RWPE1 (cell line): ENCODE results near the gene COL9A3.
"Not testable (repeated sequence)": the region's sequence is repeated elsewhere in the genome, so short reads cannot be mapped to it uniquely, and the experiment has no call there.

Source experiments
- CTCF ChIA-PET: fragments of 350-600 bp; sonication (Branson Sonifier 250); formaldehyde crosslinking; extraction: SDS; loops from one replicate; lab custom pipeline; 2021; lab: Yijun Ruan, JAX
- POLR2A ChIA-PET: fragments of 400-600 bp; formaldehyde crosslinking; extraction: SDS; loops from one replicate; lab custom pipeline; 2020; ENCODE audit warnings: antibody characterized with exemption; ENCODE audit not compliant: low non-redundant PET; lab: Yijun Ruan, JAX
- DNase-seq: peaks from one replicate; pipeline ENCODE4 v3.0.0; 2012; ENCODE audit warnings: low spot score
- H3K27ac ChIP-seq: fragments of 450-650 bp; 2 replicates; pipeline ENCODE4 v1.5.1; 2017
- CTCF ChIP-seq: fragments of 450-650 bp; conservative IDR thresholded peaks from 2 replicates; pipeline ENCODE4 v1.5.1; 2017; ENCODE audit warnings: low read depth, mild to moderate bottlenecking

The COL9A3 gene

GRCh38 chr20:62845416-62846160 lies 28.7 kb downstream of the COL9A3 start:
- CTCF ChIA-PET, result interaction anchor here (0.6 to 1.2 kb wide), 3 partner anchors 9 to 41 kb away, joined by 3 read pairs; no protein-coding TSS in a partner anchor
- DNase-seq, result no peak
- no peak overlapping the region for H3K27ac ChIP-seq
- TF ChIP-seq CTCF, result no peak
- POLR2A ChIA-PET, result no interaction called here

DNA sequence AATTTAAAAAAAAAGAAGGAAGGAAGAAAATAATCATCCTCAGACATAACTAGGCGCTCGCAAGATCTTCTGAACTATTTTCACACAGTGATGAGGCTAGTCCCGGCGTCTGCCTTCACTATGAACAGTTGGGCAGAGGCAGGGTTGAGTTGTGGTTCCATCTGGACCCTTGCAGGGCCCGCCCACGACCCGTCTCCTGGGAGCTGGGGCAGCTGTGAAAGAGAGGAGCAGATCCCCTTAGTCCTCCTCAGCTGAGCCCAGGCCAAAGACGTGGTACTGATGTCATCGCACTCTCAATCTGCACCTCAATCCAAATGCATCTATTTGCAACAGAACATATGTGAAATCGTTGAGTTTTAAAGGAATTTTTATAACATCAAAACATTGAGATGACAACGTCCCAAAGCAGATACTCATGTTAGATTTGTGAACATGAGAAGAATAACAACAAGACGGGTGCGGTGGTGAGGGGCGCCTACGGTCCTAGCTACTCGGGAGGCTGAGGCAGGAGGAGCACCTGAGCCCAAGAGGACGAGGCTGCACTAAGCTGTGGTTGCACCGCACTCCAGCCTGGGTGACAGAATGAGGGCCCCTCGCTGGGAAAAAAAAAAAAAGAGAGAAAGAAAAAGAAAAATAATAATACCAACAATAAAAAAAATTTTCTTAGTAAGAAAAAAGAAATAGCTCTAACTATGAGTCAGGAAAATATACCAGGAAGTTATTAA lies 29.5 kb downstream of the COL9A3 start:
- no peak for DNase-seq
- no peak for TF ChIP-seq CTCF
- POLR2A ChIA-PET, result interaction anchor here (0.6 kb wide), 1 partner anchor 29 kb away, joined by 5 read pairs; no protein-coding TSS in a partner anchor
- no peak overlapping the region for H3K27ac ChIP-seq
- CTCF ChIA-PET, result interaction anchor here (0.6 to 1.4 kb wide), 4 partner anchors 10 to 47 kb away, joined by 3 to 4 read pairs (median 3); no protein-coding TSS in a partner anchor

DNA sequence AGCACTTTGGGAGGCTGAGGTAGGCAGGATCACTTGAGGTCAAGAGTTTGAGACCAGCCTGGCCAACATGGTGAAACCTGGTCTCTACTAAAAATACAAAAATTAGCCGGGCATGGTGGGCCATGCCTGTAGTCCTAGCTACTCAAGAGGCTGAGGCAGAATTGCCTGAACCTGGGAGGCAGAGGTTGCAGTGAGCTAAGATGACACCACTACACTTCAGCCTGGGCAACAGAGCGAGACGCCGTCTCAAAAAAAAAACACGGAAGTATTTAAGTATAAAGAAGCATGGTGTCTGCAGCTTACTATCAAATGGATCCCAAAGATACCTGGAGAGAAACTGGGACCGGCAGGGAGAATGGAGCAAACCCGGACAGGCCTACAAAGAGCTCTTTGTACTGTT lies 32.1 kb downstream of the COL9A3 start:
- CTCF ChIA-PET, result interaction anchor here (0.7 kb wide), 2 partner anchors 14 to 49 kb away, joined by 3 read pairs; no protein-coding TSS in a partner anchor
- POLR2A ChIA-PET, result interaction anchor here (0.6 to 1.0 kb wide), 2 partner anchors 11 to 21 kb away, joined by 3 to 6 read pairs; no protein-coding TSS in a partner anchor
- DNase-seq, result not testable (repeated sequence)
- H3K27ac ChIP-seq, result peak overlapping the region; percentile 31

DNA sequence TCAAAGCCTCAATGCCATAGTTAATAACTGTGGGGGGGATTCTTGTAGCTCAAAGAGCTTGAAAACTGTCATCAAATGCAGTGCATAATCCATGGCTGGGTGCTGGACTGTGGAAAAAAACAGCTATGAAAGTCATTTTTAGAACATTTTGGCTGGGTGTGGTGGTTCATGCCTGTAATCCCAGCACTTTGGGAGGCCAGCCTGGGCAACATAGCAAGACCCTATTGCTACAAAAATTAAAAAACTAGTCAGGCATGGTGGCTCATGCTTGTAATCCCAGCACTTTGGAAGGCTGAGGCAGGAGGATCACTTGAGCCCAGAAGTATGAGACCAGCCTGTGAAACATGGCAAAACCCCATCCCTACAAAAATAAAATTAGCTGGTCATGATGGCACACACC lies 32.6 kb downstream of the COL9A3 start:
- ChIA-PET POLR2A (interaction anchor here (0.5 to 1.0 kb wide), 2 partner anchors 21 to 56 kb away, joined by 3 read pairs; no protein-coding TSS in a partner anchor), CTCF (interaction anchor here (0.7 kb wide), 2 partner anchors 14 to 49 kb away, joined by 3 read pairs; no protein-coding TSS in a partner anchor)
- TF ChIP-seq CTCF, result no peak
- H3K27ac ChIP-seq, result no peak overlapping the region
- DNase-seq, result no peak

GRCh38 chr20:62850333-62850974 lies 33.6 kb downstream of the COL9A3 start:
- no peak for TF ChIP-seq CTCF
- ChIA-PET POLR2A (no interaction called here), CTCF (interaction anchor here (0.6 kb wide), 1 partner anchor 21 kb away, joined by 6 read pairs; no protein-coding TSS in a partner anchor)
- peak overlapping the region; percentile 9 for H3K27ac ChIP-seq
- DNase-seq, result no peak

- ChIA-PET CTCF (no interaction called here), POLR2A (no interaction called here)
- no peak for DNase-seq
- TF ChIP-seq CTCF, result no peak
- H3K27ac ChIP-seq, result peak overlapping the region; percentile 30
Observed at GRCh38 chr20:62852196-62852595, 35.3 kb downstream of the COL9A3 start.
